Activated CD8-positive, alpha-beta memory T cell treated with anti-CD3 and anti-CD28 coated beads, Interleukin-2, amount 10 ng/mL, durations not matched to agents 7 days and 5 days (primary cell): Measurements from ENCODE around the gene SLC25A45. TPM values are rescaled to one million over a fixed set of nuclear protein-coding genes. Genes with fewer than 3 reads are reported as not detected.
"Not testable (repeated sequence)": the region's sequence is repeated elsewhere in the genome, so short reads cannot be mapped to it uniquely, and the experiment has no call there.

ENCODE experiments used
- ATAC-seq: fragments of 150-1000 bp; cut with Tn5 transposase; one replicate; pipeline ENCODE4 v1.10.0; 2021; ENCODE audit warnings: moderate library complexity
- CTCF ChIA-PET: fragments of 350-600 bp; sonication (Branson Sonifier 250); formaldehyde crosslinking; loops from one replicate; lab custom pipeline; 2021; ENCODE audit warnings: antibody characterized with exemption; lab: Charles Lee
- DNase-seq: peaks from one replicate; pipeline ENCODE4 v3.0.0-alpha.2; 2020
- H3K27ac Mint-ChIP-seq: one replicate; pipeline ENCODE4 v1.8.0; 2021; ENCODE audit warnings: mild to moderate bottlenecking, mixed read lengths
- H3K27me3 Mint-ChIP-seq: one replicate; pipeline ENCODE4 v1.8.0; 2021; ENCODE audit warnings: mixed read lengths
- H3K36me3 Mint-ChIP-seq: one replicate; pipeline ENCODE4 v1.8.0; 2021; ENCODE audit warnings: mild to moderate bottlenecking, mixed read lengths
- H3K4me1 Mint-ChIP-seq: one replicate; pipeline ENCODE4 v1.8.0; 2021; ENCODE audit warnings: mixed read lengths
- H3K4me3 Mint-ChIP-seq: one replicate; pipeline ENCODE4 v1.8.0; 2021; ENCODE audit warnings: mild to moderate bottlenecking, moderate library complexity, mixed read lengths
- H3K9me3 Mint-ChIP-seq: one replicate; pipeline ENCODE4 v1.8.0; 2022; ENCODE audit warnings: low read depth, mixed read lengths
- total RNA-seq, 2 experiments: library from RNA; stranded (reverse); gene quantifications; one replicate each; pipeline ENCODE4 v1.2.3, GENCODE V29; 2021

The SLC25A45 gene
- total RNA-seq, 2 experiments from 2014 or later, result 19.4 to 25.1 TPM

- CTCF ChIA-PET, result interaction anchor here (0.7 to 1.8 kb wide), 3 partner anchors 23 to 80 kb away, joined by 3 to 6 read pairs (median 4); no protein-coding TSS in a partner anchor
- Mint-ChIP-seq H3K4me3 (peak within 1 kb of the TSS; percentile 85), H3K36me3 (peaks cover 11% of the 10 kb centered on the region), H3K27ac (peak within 1 kb of the TSS; percentile 82), H3K27me3 (peaks cover 15% of the 10 kb centered on the region), H3K4me1 (peaks cover 25% of the 10 kb centered on the region), H3K9me3 (no peaks in the 10 kb centered on the region)
- DNase-seq (peak; percentile 98), ATAC-seq (peak; percentile 98)
Measured at GRCh38 chr11:65354265-65355012, 28.0 kb downstream of the SLC25A45 start, which contains the start of gene TIGD3. TSS of gene TIGD3 (plus strand) at chr11:65354751. CDS start at chr11:65355809, 1,058 bp downstream.

DNA sequence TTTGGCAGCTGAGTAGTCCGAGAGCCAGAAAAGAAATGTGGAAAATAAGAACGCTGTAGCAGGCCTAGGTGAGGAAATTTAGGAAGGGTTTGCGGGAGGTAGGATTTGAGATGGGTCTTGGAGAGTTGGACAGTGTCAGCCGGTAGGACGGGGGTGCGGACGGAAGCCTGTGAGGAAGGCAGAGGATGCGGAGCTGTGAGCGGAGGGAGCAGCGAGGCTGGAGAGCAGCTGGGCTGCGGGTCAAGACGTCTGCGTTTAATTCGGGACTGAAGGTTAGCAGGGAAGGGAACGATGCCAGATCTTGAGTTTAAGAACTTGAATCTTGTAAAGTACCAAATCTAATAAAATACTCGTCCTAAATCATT is 28.6 kb downstream of the SLC25A45 start:
- no peak for ATAC-seq
- no peak for DNase-seq
- no peak overlapping the region for H3K27ac Mint-ChIP-seq
- H3K27me3 Mint-ChIP-seq, result peaks cover 15% of the 10 kb centered on the region
- H3K36me3 Mint-ChIP-seq, result peaks cover 15% of the 10 kb centered on the region
- no peaks in the 10 kb centered on the region for H3K9me3 Mint-ChIP-seq
- CTCF ChIA-PET, result interaction anchor here (0.8 to 1.8 kb wide), 2 partner anchors 22 to 80 kb away, joined by 3 to 6 read pairs; no protein-coding TSS in a partner anchor
- peak overlapping the region; percentile 63 for H3K4me3 Mint-ChIP-seq
- peaks cover 30% of the 10 kb centered on the region for H3K4me1 Mint-ChIP-seq

GRCh38 chr11:65353376-65353775 is 29.1 kb downstream of the SLC25A45 start:
- no peak overlapping the region for H3K27ac Mint-ChIP-seq
- peaks cover 20% of the 10 kb centered on the region for H3K36me3 Mint-ChIP-seq
- no peaks in the 10 kb centered on the region for H3K9me3 Mint-ChIP-seq
- peak overlapping the region; percentile 63 for H3K4me3 Mint-ChIP-seq
- peaks cover 15% of the 10 kb centered on the region for H3K27me3 Mint-ChIP-seq
- DNase-seq (no peak), ATAC-seq (no peak)
- H3K4me1 Mint-ChIP-seq, result peaks cover 32% of the 10 kb centered on the region
- CTCF ChIA-PET, result interaction anchor here (0.8 to 2.2 kb wide), 9 partner anchors 9 to 212 kb away, joined by 3 to 10 read pairs (median 3); no protein-coding TSS in a partner anchor

DNA sequence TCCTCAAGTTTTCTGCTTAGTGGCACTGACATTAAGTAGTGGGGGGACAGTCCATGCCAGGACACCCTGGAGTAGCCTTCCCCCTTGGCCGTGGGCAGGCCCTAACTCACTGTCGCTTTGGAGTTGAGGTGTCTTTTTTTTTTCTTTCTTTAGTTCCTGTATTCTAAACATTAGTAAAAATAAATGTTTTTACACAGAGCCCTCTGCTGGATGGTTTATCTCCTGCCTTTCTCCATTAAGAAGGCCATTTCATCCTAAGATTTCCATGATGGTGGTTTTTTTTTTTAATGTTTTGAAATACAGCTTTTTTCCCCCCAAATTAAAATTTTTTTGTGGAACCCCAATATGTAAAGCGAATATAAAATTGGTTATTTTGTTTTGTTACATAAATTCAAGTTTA is 29.7 kb downstream of the SLC25A45 start:
- ATAC-seq (no peak), DNase-seq (no peak)
- Mint-ChIP-seq H3K4me3 (no peak overlapping the region), H3K27ac (no peak overlapping the region), H3K9me3 (no peaks in the 10 kb centered on the region), H3K27me3 (peaks cover 12% of the 10 kb centered on the region), H3K4me1 (peaks cover 28% of the 10 kb centered on the region), H3K36me3 (peaks cover 26% of the 10 kb centered on the region)
- CTCF ChIA-PET, result interaction anchor here (0.9 to 2.2 kb wide), 9 partner anchors 9 to 213 kb away, joined by 3 to 10 read pairs (median 3); no protein-coding TSS in a partner anchor

DNA sequence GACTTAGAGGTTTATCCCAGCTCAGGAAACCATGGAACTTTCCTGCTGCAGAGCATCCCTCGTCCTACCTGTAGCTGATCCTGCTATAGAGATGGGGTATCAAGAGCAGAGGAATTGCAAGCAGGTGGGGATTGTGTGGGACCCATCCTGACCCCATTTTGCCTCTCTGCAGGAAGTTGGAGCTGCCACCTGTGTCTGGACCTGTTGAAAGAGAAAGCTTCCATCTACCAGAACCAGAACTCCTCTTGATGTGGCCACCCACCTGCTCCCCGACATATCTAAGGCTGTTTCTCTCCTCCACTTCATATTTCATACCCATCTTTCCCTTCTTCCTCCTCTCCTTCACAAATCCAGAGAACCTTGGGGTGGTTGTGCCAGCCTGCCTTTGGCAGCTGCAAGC is 30.9 kb downstream of the SLC25A45 start:
- CTCF ChIA-PET, result interaction anchor here (1.0 to 2.2 kb wide), 4 partner anchors 17 to 157 kb away, joined by 3 to 10 read pairs (median 6); no protein-coding TSS in a partner anchor
- ATAC-seq (no peak), DNase-seq (no peak)
- Mint-ChIP-seq H3K36me3 (peaks cover 30% of the 10 kb centered on the region), H3K4me3 (no peak overlapping the region), H3K27ac (peak overlapping the region; percentile 57), H3K9me3 (no peaks in the 10 kb centered on the region), H3K4me1 (peaks cover 28% of the 10 kb centered on the region), H3K27me3 (peaks cover 2% of the 10 kb centered on the region)

DNA sequence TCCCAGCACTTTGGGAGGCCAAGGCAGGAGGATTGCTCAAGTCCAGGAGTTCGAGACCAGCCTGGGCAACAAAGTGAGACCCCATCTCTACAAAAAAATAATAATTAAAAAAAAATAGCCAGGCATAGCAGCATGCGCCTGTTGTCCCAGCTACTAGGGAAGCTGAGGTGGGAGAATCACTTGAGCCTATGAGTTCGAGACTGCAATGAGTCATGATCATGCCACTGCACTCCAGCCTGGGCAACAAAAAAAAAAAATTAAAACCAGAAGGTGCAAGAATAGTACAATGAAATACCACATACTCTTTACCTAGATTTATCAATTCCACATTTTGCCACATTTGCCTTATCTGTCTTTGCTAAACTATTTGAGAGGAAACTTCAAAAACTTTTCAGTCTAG is 40.6 kb downstream of the SLC25A45 start:
- Mint-ChIP-seq H3K27ac (no peak overlapping the region), H3K36me3 (peaks cover 48% of the 10 kb centered on the region)

GRCh38 chr11:65340226-65340625 is 42.2 kb downstream of the SLC25A45 start:
- CTCF ChIA-PET, result interaction anchor here (2.7 kb wide), 1 partner anchor 11 kb away, joined by 21 read pairs; no protein-coding TSS in a partner anchor
- H3K36me3 Mint-ChIP-seq, result peaks cover 41% of the 10 kb centered on the region
- peaks cover 25% of the 10 kb centered on the region for H3K4me1 Mint-ChIP-seq
- no peak overlapping the region for H3K27ac Mint-ChIP-seq
- DNase-seq (no peak), ATAC-seq (no peak)
- no peaks in the 10 kb centered on the region for H3K9me3 Mint-ChIP-seq
- no peaks in the 10 kb centered on the region for H3K27me3 Mint-ChIP-seq
- no peak overlapping the region for H3K4me3 Mint-ChIP-seq

More for the DNA sequence above, 40.6 kb downstream of the SLC25A45 start:
- ATAC-seq (no peak), DNase-seq (no peak)
- Mint-ChIP-seq H3K27me3 (no peaks in the 10 kb centered on the region), H3K4me1 (peaks cover 19% of the 10 kb centered on the region), H3K4me3 (no peak overlapping the region), H3K9me3 (no peaks in the 10 kb centered on the region)
- CTCF ChIA-PET, result interaction anchor here (0.7 to 0.9 kb wide), 2 partner anchors 12 to 137 kb away, joined by 3 read pairs; no protein-coding TSS in a partner anchor

GRCh38 chr11:65338676-65339075 is 43.8 kb downstream of the SLC25A45 start:
- DNase-seq (no peak), ATAC-seq (no peak)
- H3K27me3 Mint-ChIP-seq, result no peaks in the 10 kb centered on the region
- H3K4me1 Mint-ChIP-seq, result peaks cover 35% of the 10 kb centered on the region
- no peak overlapping the region for H3K27ac Mint-ChIP-seq
- peaks cover 38% of the 10 kb centered on the region for H3K36me3 Mint-ChIP-seq
- no peak overlapping the region for H3K4me3 Mint-ChIP-seq
- CTCF ChIA-PET, result interaction anchor here (1.6 to 2.7 kb wide), 3 partner anchors 9 to 113 kb away, joined by 4 to 21 read pairs (median 7); partner anchors contain the start of gene CDC42EP2
- H3K9me3 Mint-ChIP-seq, result no peaks in the 10 kb centered on the region

DNA sequence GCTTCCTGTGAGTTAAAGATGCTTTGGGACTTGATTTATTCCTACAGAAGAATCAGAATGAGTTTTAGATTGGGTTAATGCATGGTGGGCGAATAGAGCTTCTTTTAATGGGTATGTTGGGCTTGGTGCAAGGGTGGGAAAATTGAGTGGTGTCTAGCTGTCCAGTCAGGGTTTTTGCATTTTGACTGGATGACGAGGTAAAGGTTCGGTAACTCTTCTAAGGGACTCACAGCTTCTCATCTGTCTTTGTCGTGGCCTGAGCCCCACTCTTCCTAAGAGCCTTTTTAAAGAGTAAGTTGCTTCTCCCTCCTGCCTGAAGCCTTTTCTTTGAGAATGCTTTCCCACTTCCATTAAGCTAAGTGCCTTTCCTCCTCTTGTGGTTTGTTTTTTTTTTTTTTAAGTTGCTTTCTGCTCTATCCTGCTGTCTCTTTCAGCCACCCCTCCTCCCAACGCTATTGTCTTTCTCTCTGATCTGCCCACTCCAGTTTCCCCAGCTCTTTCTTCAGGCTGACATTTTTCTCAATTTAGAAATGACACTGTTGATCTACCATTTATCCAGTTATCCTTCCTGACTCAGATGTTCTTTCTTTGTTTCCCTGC is 47.6 kb downstream of the SLC25A45 start:
- DNase-seq, result no peak
- CTCF ChIA-PET, result interaction anchor here (0.6 to 12.9 kb wide), 10 partner anchors 10 to 81 kb away, joined by 3 to 200 read pairs (median 3); partner anchors contain the start of gene CDC42EP2
- no peak for ATAC-seq
- Mint-ChIP-seq H3K27ac (peak overlapping the region; percentile 73), H3K27me3 (peaks cover 1% of the 10 kb centered on the region), H3K4me1 (peaks cover 34% of the 10 kb centered on the region), H3K4me3 (peak overlapping the region; percentile 84), H3K9me3 (no peaks in the 10 kb centered on the region), H3K36me3 (peaks cover 18% of the 10 kb centered on the region)

- H3K27me3 Mint-ChIP-seq, H3K9me3 Mint-ChIP-seq, H3K4me3 Mint-ChIP-seq, ATAC-seq, DNase-seq, H3K27ac Mint-ChIP-seq: not testable (repeated sequence)
- H3K36me3 Mint-ChIP-seq, result peaks cover 11% of the 10 kb centered on the region
- CTCF ChIA-PET, result interaction anchor here (1.0 to 12.9 kb wide), 9 partner anchors 16 to 198 kb away, joined by 3 to 200 read pairs (median 5); partner anchors contain the start of gene CDC42EP2
- H3K4me1 Mint-ChIP-seq, result peaks cover 23% of the 10 kb centered on the region
Measured at GRCh38 chr11:65332591-65332990, 49.9 kb downstream of the SLC25A45 start.

DNA sequence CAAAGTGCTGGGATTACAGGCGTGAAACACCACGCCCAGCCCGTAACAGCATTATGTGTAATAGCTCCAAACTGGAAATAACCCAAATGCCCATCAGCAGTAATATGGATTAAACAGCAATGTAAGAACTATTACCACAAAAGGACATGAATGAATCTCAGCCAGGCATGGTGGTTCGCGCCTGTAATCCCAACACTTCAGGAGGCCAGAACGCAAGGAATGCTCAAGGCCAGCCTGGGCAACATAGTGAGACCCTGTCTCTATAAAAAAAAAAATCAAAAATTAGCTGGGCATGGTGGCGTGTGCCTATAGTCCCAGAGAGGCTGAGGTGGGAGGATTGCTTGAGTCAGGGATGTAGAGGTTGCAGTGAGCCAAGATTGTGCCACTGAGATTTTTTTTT is 51.9 kb downstream of the SLC25A45 start:
- DNase-seq (no peak), ATAC-seq (no peak)
- H3K36me3 Mint-ChIP-seq, result peaks cover 9% of the 10 kb centered on the region
- CTCF ChIA-PET, result interaction anchor here (0.7 to 12.9 kb wide), 48 partner anchors 8 to 453 kb away, joined by 3 to 200 read pairs (median 5); partner anchors contain the start of genes CAPN1, CDC42EP2, FAU and MRPL49
- no peak overlapping the region for H3K27ac Mint-ChIP-seq
- H3K27me3 Mint-ChIP-seq, result peaks cover 6% of the 10 kb centered on the region
- no peaks in the 10 kb centered on the region for H3K9me3 Mint-ChIP-seq
- H3K4me3 Mint-ChIP-seq, result no peak overlapping the region
- peaks cover 20% of the 10 kb centered on the region for H3K4me1 Mint-ChIP-seq

GRCh38 chr11:65329944-65330403 is 52.5 kb downstream of the SLC25A45 start:
- Mint-ChIP-seq H3K4me3 (no peak overlapping the region), H3K9me3 (no peaks in the 10 kb centered on the region), H3K27ac (no peak overlapping the region), H3K36me3 (peaks cover 5% of the 10 kb centered on the region), H3K4me1 (peaks cover 15% of the 10 kb centered on the region), H3K27me3 (peaks cover 6% of the 10 kb centered on the region)
- ATAC-seq, result no peak
- CTCF ChIA-PET, result interaction anchor here (0.5 to 12.9 kb wide), 56 partner anchors 9 to 660 kb away, joined by 3 to 200 read pairs (median 4); partner anchors contain the start of genes CAPN1, CDC42EP2, FAU and MRPL49
- DNase-seq, result peak; percentile 89
